GM18507 (cell line): ENCODE results near the gene TFAP2E.

Experiments
- DNase-seq: peaks from one replicate; pipeline ENCODE4 v3.0.0; 2011; ENCODE audit warnings: low read depth; ENCODE audit not compliant: insufficient read length; ENCODE audit errors: extremely low spot score
- FAIRE-seq: peaks from 2 replicates; lab custom pipeline; 2011; peaks lifted over from hg19 to GRCh38; lab: Jason Lieb, UNC

Gene TFAP2E

GRCh38 chr1:35631396-35631795 is 58.3 kb downstream of the TFAP2E start:
- DNase-seq (no peak), FAIRE-seq (no peak)

DNA sequence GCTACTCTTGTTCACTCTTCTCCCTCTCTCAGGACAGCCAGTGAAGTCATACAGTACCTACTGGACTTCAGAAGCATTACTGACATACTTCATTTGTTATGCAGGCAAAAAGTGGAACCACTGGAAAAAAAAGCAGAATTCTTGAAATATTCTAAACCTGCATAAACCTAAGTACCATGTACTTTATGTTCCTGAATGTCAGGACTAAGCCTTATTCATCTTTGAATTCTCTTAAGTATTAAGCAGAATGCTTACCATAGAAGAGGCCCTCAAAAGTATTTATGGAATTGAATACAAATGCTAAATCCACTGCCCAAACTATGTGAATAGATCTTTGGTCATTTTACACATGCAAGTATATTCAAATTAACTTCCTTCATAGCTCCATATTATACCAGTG is 60.4 kb downstream of the TFAP2E start:
- no peak for FAIRE-seq
- DNase-seq: no peak

GRCh38 chr1:35637401-35637809 is 64.3 kb downstream of the TFAP2E start:
- FAIRE-seq (peak; percentile 21), DNase-seq (no peak)

GRCh38 chr1:35640380-35641232 is 67.5 kb downstream of the TFAP2E start:
- DNase-seq (no peak), FAIRE-seq (peak; percentile 12)

GRCh38 chr1:35641233-35641866 is 68.2 kb downstream of the TFAP2E start, which contains the start of gene PSMB2:
Gene PSMB2, minus strand, starts transcription at chr1:35641526. Its CDS starts 94 bp downstream, at chr1:35641432.
- peak; percentile 90 for DNase-seq
- FAIRE-seq: peak; percentile 97

GRCh38 chr1:35642471-35642955 is 69.4 kb downstream of the TFAP2E start:
- no peak for FAIRE-seq
- no peak for DNase-seq

DNA sequence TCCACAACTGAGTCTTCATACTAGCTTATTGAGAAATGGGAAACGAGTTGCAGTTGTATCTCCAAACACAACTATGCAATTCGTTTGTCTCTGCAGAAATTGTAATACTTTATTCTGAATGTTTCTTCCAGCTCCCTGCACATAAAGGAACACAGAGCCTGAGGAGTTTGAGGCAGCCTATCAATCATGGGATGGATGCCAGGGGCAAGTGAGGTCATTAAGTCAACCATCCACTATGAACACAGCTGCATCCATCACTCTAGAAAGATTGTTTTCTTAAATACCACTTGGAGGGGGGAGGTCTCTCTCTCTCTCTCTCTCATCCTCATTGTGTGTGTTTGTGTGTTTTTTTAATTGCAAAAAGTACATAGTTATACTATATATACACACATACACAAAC is 71.1 kb downstream of the TFAP2E start:
- DNase-seq (no peak), FAIRE-seq (no peak)
